Endodermal cell (in vitro differentiated cells): ENCODE measurements around the gene RNF43. TPM values are rescaled to one million over a fixed set of nuclear protein-coding genes. Genes with fewer than 3 reads are reported as not detected.

Experiments used
- DNase-seq: peaks from one replicate; pipeline ENCODE4 v3.0.0-alpha.2; 2017
- H3K27ac ChIP-seq: 2 replicates; pipeline ENCODE4 v1.5.1; 2013; ENCODE audit warnings: mild to moderate bottlenecking, low read depth, low read length, moderate library complexity
- H3K27me3 ChIP-seq: 2 replicates; pipeline ENCODE4 v1.6.1; 2013; ENCODE audit warnings: mild to moderate bottlenecking, low read length, moderate library complexity; ENCODE audit not compliant: insufficient read depth, control insufficient read depth, poor library complexity, severe bottlenecking
- H3K36me3 ChIP-seq: 2 replicates; pipeline ENCODE4 v1.7.0; 2013; ENCODE audit warnings: mild to moderate bottlenecking, low read length, moderate library complexity; ENCODE audit not compliant: control insufficient read depth, insufficient read depth
- H3K4me1 ChIP-seq: one replicate; pipeline ENCODE4 v1.7.0; 2013; ENCODE audit warnings: low read length; ENCODE audit not compliant: control insufficient read depth, insufficient read depth
- H3K4me3 ChIP-seq: 2 replicates; pipeline ENCODE4 v1.5.1; 2013; ENCODE audit warnings: mild to moderate bottlenecking, low read length, moderate library complexity
- H3K9ac ChIP-seq: 2 replicates; pipeline ENCODE4 v1.6.1; 2013; ENCODE audit warnings: mild to moderate bottlenecking, low read length, moderate library complexity; ENCODE audit not compliant: poor library complexity, severe bottlenecking; ENCODE audit errors: extremely low read depth
- H3K9me3 ChIP-seq: 2 replicates; pipeline ENCODE4 v1.6.1; 2013; ENCODE audit warnings: mild to moderate bottlenecking, low read length, moderate library complexity; ENCODE audit not compliant: control insufficient read depth
- H3K27ac Mint-ChIP-seq: 2 replicates; pipeline ENCODE4 v1.8.0; 2020; ENCODE audit warnings: mixed read lengths
- H3K27me3 Mint-ChIP-seq: 2 replicates; pipeline ENCODE4 v1.8.0; 2021; ENCODE audit warnings: mild to moderate bottlenecking, mixed read lengths; ENCODE audit not compliant: insufficient read depth
- H3K36me3 Mint-ChIP-seq: 2 replicates; pipeline ENCODE4 v1.8.0; 2020; ENCODE audit warnings: low read depth, mixed read lengths
- H3K4me1 Mint-ChIP-seq: 2 replicates; pipeline ENCODE4 v1.8.0; 2020; ENCODE audit warnings: mixed read lengths
- H3K4me3 Mint-ChIP-seq: 2 replicates; pipeline ENCODE4 v1.8.0; 2020; ENCODE audit warnings: mild to moderate bottlenecking, moderate library complexity, mixed read lengths
- H3K9me3 Mint-ChIP-seq: 2 replicates; pipeline ENCODE4 v1.8.0; 2020; ENCODE audit warnings: mild to moderate bottlenecking, mixed read lengths
- CTCF ChIP-seq: fragments of 200-600 bp; sonication (generic); conservative IDR thresholded peaks from 2 replicates; pipeline ENCODE4 v1.5.0; 2021; ENCODE audit warnings: antibody characterized with exemption, mild to moderate bottlenecking
- WGBS, 2 experiments: methylation state at CpG; one replicate each; pipeline versions ENCODE4 v1.1.5 to v1.1.7; 2013; ENCODE audit warnings: missing lambda C conversion rate in 2 of 2, mixed read lengths in 1 of 2; ENCODE audit not compliant: insufficient coverage in 1 of 2, insufficient read length in 1 of 2; 5-methylcytosine and 5-hydroxymethylcytosine counted together
- total RNA-seq, 2 donors: library from RNA; stranded (reverse); fragmentation: NEBNext Ultra II Directional in 1 of 2; extraction: Animal tissue kit (Norgen Biotek cat#: 25700) in 1 of 2; gene quantifications; 2 replicates in 1 of 2; 3 replicates in 1 of 2; pipeline ENCODE4 v1.2.1, GENCODE V29; 2021

RNF43 gene
- total RNA-seq, 2 donors from 2014 or later: 3.2 to 4.1 TPM

DNA sequence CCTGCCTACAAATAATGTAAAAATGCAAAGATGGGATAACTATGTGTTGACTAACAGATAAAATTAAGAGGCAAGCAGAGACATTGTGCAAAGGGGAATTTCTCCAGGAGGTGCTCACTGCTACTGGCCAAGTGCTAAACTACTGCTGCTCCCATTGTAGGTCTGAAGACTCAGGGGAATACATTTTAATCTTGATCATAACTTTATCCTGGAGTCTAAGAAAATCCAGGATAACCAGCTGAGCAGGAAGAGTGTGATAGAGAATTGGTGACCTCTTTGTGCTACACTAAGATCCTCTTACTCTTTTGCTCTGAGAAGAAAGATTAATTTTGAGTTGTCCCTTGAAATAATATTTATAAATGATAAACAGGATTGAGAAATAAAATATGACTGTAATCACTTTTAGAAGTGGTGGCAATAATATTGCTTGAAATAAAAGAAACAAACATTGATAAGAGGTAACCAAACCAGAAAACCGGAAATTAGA lies 5.9 kb downstream of the RNF43 start:
- no peaks in the 10 kb centered on the region for H3K27me3 ChIP-seq

DNA sequence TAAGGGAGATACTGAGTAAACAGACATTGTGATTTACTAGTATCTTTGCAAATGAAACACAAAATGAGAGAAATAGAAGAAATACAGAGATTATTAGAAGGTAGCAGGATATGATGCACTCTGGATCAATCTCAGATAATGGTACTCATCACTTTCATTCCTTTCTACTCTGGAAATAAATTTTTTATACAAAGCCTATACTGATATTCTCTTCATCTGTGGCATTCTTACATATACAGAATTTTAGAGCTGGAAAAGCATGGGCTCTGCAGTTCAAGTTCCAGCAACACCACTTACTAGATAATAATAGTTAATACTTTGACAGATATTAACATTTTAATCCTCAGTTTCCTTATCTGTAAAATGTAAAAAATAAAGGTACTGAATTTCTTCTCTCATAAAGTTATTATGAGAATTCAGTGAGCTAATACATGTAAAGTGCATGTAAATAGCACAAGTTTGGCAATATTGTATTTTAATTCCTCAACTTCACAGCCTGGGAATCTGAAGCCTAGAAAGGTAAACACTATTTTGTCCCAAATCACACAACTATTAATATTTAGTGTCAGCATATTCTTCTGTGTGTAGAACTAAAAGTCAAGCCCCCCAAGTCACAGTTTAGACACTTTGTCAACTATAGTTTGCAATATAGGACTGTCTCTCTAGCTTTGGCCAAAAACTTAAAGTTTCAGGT lies 6.5 kb downstream of the RNF43 start:
- no peak for DNase-seq
- Histone ChIP-seq H3K9ac (no peak overlapping the region), H3K9me3 (no peaks in the 10 kb centered on the region), H3K27ac (no peak overlapping the region), H3K4me3 (no peak overlapping the region), H3K27me3 (no peaks in the 10 kb centered on the region), H3K36me3 (no peaks in the 10 kb centered on the region), H3K4me1 (peaks cover 3% of the 10 kb centered on the region)
- Mint-ChIP-seq H3K27ac (no peak overlapping the region), H3K4me1 (peaks cover 19% of the 10 kb centered on the region), H3K4me3 (no peak overlapping the region), H3K9me3 (no peaks in the 10 kb centered on the region), H3K36me3 (no peaks in the 10 kb centered on the region), H3K27me3 (no peaks in the 10 kb centered on the region)
- TF ChIP-seq CTCF: no peak

More for the DNA sequence above, 5.9 kb downstream of the RNF43 start:
- Mint-ChIP-seq H3K4me1 (peaks cover 21% of the 10 kb centered on the region), H3K36me3 (no peaks in the 10 kb centered on the region), H3K4me3 (no peak overlapping the region), H3K27me3 (no peaks in the 10 kb centered on the region), H3K9me3 (no peaks in the 10 kb centered on the region), H3K27ac (no peak overlapping the region)
- Histone ChIP-seq H3K4me1 (peaks cover 3% of the 10 kb centered on the region), H3K27ac (no peak overlapping the region), H3K4me3 (no peak overlapping the region), H3K9me3 (no peaks in the 10 kb centered on the region), H3K9ac (no peak overlapping the region), H3K36me3 (no peaks in the 10 kb centered on the region)
- DNase-seq: no peak
- no CpG with 5 or more reads among the region's 1 CpG for WGBS, 2 experiments
- TF ChIP-seq CTCF: no peak

GRCh38 chr17:58409432-58409831 lies 7.9 kb downstream of the RNF43 start:
- no peak overlapping the region for H3K27ac ChIP-seq
- Mint-ChIP-seq H3K27me3 (no peaks in the 10 kb centered on the region), H3K4me1 (peaks cover 18% of the 10 kb centered on the region), H3K27ac (no peak overlapping the region), H3K36me3 (no peaks in the 10 kb centered on the region), H3K4me3 (no peak overlapping the region), H3K9me3 (no peaks in the 10 kb centered on the region)
- H3K27me3 ChIP-seq: no peaks in the 10 kb centered on the region
- H3K9ac ChIP-seq: no peak overlapping the region
- no peaks in the 10 kb centered on the region for H3K36me3 ChIP-seq
- no peak for DNase-seq
- H3K4me1 ChIP-seq: peaks cover 3% of the 10 kb centered on the region
- no peak for TF ChIP-seq CTCF
- H3K4me3 ChIP-seq: no peak overlapping the region
- no peaks in the 10 kb centered on the region for H3K9me3 ChIP-seq
- WGBS, 2 experiments: 83 to 92% methylated on average over 3 to 5 of the region's 5 CpGs
